ENCODE measurements around the gene ABLIM1.

The ABLIM1 gene

DNA sequence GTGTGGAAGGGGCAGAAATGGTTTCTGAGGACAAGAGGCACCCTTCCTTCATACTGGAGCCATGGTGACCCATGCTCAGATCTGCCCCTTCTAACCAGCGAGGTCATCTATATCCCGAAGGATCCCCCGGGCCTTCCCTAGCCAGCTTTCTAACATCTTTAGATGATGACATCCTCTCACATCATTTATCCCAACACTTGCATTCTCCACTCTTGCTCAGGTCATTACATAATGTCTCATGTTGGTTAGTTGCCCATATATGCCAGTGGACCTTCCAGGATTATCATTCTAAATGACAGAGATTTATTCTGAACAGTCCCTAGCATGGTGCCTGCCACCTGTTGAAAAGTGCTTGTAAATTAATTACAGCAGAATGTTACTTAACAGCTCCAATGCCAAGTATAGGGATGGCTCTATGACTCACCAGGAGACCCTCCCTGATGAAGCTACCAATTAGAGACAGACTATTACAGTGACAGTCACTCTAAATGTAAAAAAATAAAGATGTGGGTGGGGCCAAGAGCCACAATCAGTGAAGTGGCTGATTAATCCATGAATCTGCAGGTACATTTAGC lies 22.6 kb upstream of the ABLIM1 start:
- no peak for DNase-seq (ENCODE audit: low spot score)

GRCh38 chr10:114679552-114679951 lies 21.5 kb upstream of the ABLIM1 start:
- no peak for DNase-seq (ENCODE audit: low spot score)

DNA sequence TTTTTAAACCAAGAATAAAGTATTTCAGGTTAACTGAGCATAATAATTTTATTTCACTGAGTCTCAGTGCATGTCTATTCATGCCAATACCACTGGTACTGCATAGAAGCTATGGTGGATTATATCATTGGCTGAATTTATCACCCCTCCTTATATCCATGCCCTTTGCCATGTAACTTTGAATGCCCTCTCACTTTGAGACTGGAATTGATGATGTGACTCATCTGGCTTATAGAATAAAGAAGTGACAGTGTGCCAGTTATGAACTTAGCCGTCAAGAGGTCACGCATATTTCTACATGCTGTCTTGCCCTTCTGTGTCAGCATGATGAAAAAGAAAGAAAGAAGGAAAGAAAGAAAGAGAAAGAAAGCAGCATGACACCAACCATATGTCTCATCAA lies 20.7 kb upstream of the ABLIM1 start:
- no peak for DNase-seq (ENCODE audit: low spot score)

DNA sequence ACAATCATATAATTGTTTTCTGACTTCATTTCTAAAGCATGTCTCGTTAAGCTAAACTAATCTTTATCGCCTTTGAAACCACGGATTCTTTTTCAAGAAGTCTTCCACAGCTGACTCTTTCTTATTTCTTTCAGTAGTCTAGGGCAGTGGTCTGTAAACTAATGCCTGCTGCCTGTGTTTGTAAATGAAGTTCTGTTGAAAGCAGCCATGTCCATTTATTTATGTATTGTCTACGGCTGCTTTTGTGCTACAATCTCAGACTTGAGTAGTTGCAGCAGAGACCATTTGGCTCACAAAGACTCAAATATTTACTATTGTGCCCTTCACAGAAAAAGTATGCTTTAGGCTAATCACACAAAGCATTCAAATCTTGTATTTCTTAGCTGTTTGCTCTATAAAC lies 20.3 kb upstream of the ABLIM1 start:
- no peak for DNase-seq (ENCODE audit: low spot score)

DNA sequence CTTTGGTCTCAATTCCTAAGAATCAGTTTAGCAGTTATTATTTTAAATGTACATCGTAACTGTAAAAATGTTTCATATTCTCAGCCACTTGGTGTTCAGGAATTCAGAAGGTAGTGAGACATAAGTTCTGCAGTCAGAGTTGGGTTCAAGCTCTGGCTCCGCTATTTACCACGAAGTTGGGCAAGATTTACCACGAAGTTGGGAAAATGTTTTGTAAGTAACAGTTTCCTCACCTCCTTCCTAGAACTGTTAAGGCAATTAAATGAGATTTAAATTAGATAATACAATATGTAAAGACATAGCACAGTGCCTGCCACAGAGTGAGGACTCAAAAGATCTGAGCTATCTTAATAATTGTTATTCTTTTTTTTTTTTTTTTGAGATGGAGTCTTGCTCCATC lies 16.3 kb upstream of the ABLIM1 start:
- DNase-seq (ENCODE audit: low spot score), result no peak

GRCh38 chr10:114669648-114670047 lies 11.6 kb upstream of the ABLIM1 start:
- DNase-seq (ENCODE audit: low spot score), result no peak

DNA sequence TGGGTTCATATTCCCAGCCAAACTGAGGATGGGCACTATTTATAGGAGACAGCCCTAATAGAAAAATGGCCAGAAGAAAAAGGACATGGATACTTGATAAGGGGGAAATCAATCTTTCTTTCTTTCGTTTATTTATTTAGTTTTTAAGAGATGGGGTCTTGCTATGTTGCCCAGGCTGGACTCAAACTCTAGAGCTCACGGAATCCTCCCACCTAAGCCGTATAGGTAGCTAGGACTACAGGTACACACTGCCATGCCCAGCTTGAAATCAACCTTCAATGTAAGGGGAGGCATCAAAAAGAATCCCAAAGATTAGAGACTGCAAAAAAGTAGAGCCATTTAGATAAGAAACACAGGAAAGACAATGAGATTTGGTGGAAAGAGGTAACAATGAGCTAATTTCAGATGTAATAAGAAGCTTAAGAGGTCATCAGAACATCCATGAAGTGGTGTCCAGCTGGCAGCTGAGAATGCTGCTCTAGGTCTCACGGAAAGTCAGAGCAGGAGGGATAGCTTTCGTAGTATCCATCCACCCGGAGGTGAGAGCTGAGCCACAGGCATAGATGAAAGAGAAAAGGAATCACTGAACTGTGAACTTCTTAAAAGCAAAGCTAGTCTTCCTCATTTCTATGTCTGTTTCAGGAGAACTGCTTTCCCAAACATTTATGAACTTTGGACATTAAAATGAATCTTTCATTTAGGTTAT lies 10.5 kb upstream of the ABLIM1 start:
- DNase-seq (ENCODE audit: low spot score), result no peak

GRCh38 chr10:114665873-114666272 lies 7.8 kb upstream of the ABLIM1 start:
- DNase-seq (ENCODE audit: low spot score), result no peak

DNA sequence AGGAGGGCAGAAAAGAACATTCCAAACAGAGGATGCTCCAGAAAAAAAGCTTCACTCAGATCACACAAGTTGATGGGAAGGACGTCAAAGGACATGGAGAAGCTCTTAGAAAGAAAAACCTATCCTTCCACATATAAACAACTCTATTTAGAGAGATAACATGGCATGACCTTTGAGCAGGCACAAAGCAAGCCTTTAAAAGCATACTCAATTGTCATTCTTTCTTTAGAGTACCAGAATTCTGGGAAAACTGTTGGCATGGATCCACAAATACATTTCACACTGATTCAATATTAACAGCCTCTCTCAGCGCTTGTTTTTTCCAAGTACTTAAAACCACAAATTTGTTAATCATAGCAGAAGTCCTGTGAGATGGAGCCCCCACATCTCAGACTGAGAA lies 7.3 kb upstream of the ABLIM1 start:
- no peak for DNase-seq (ENCODE audit: low spot score)

DNA sequence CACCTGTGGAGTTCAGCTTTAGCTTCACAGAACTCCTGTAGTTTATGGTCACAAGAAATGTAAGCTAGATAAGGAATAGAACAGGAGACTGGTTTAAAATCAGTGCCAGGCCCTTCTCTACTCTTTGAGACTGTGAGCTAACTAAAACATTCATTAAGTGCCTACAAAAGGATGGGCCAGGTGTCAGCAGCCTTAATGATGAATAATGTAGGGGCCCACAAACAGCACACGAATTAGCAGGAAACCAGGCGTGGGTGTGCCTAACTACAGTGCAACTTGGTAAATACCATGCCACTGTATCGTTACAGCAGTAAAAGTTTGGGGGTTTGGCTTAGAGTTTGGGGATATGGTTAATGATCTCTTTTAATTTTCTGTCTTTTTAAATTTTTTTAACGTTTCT lies 6.1 kb upstream of the ABLIM1 start:
- DNase-seq (ENCODE audit: low spot score), result no peak

GRCh38 chr10:114663626-114664025 lies 5.6 kb upstream of the ABLIM1 start:
- no peak for DNase-seq (ENCODE audit: low spot score)

GRCh38 chr10:114662646-114663217 lies 4.7 kb upstream of the ABLIM1 start:
- no peak for DNase-seq (ENCODE audit: low spot score)

GRCh38 chr10:114661212-114661880 lies 3.3 kb upstream of the ABLIM1 start:
- DNase-seq (ENCODE audit: low spot score), result no peak

DNA sequence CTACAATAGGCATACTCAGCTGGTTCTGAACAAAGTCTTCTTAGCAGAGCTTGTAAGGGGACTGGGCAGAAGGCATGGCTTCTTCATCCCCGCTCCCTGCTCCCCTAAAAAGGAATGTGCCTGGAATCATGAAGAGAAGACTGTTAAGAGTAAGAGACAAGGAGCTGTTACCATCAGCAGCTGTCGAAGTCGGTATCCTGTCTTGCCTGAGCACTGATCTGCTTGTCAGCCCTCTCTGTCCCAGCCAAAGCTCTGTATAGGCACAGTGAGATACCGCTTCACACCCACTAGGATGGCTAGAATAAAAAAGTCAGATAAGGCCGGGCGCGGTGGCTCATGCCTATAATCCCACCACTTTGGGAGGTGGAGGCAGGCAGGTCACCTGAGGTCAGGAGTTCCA lies 2.4 kb downstream of the ABLIM1 start:
- no peak for DNase-seq (ENCODE audit: low spot score)

GRCh38 chr10:114654822-114655575 lies 3.1 kb downstream of the ABLIM1 start:
- no peak for DNase-seq (ENCODE audit: low spot score)

- DNase-seq (ENCODE audit: low spot score), result no peak
Observed at GRCh38 chr10:114653926-114654325, 4.1 kb downstream of the ABLIM1 start.

DNA sequence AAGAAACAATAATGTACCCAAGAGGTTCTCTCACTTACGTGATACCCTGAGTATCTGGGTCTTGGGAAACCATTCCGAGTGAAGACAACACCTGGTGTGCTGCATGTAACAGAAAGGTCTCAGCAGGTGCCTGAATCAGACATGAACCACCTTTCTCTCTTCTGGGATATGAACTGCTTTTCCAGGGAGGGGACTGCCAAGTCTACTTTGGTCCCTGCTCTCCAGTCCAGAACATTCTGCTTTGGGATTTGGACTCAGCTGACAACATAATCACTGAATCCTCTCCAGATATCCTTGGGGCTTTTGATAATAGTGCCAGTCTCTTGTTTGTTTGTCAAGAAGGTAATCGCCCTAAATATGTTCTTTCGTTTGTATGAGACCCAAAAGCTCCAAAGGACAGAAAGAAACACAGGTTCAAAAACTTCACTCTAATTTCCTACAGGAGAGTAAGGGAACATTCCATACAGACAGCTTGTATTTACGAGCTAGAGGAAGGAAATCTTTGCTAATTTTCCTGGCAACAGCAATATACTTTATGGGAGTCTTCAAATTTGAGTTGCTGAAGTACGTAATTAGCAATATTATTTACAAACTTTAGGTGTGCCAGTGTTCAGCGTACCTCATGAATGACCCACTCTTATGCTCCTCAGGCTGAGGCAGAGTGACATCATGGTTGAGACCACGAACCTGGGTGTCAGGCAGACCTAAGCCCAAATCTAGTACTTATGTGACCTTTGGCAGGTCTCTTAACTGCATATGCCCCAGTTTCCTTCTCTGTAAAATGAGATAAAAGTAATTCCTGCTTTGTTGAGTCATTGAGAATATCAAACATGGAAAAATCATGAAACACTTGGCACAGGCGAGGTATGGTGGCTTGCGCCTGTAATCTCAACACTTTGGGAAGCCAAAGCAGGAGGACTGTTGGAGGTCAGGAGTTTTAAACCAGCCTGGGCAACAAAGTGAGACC lies 5.4 kb downstream of the ABLIM1 start:
- no peak for DNase-seq (ENCODE audit: low spot score)

- DNase-seq (ENCODE audit: low spot score), result no peak
Observed at GRCh38 chr10:114650831-114651230, 7.2 kb downstream of the ABLIM1 start.

- no peak for DNase-seq (ENCODE audit: low spot score)
Observed at GRCh38 chr10:114650266-114650665, 7.8 kb downstream of the ABLIM1 start.

GRCh38 chr10:114649217-114649903 lies 8.7 kb downstream of the ABLIM1 start:
- DNase-seq (ENCODE audit: low spot score), result no peak

- DNase-seq (ENCODE audit: low spot score), result peak; percentile 43
Observed at GRCh38 chr10:114648368-114648767, 9.7 kb downstream of the ABLIM1 start.
